ENCODE data around the gene SOX6.
"Not testable (repeated sequence)": the region's sequence is repeated elsewhere in the genome, so short reads cannot be mapped to it uniquely, and the experiment has no call there.

Gene SOX6

DNA sequence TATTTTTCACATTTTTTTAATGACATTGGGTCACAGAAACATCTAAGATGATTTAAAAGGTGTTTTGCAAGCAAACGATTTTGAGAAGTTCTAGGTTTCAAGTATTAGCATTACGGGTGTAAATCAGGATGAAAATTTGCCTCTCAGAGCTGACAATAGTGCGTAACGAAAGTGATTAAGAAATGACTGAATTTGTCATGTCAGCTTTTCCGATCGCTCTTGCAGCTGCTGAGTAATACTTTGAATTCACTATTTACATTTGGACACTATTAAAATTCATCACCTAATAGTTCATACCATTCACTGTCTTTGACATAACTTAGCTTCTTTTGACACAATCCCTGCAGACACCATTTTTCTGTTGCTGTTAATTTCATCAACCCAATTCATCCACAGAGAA lies 205.2 kb downstream of the SOX6 start:
- no peak for DNase-seq (ENCODE audit: low read depth in 3 of 3)

- no peak for DNase-seq (ENCODE audit: low read depth in 3 of 3)
Measured at GRCh38 chr11:16149476-16149875, 206.9 kb downstream of the SOX6 start.

DNA sequence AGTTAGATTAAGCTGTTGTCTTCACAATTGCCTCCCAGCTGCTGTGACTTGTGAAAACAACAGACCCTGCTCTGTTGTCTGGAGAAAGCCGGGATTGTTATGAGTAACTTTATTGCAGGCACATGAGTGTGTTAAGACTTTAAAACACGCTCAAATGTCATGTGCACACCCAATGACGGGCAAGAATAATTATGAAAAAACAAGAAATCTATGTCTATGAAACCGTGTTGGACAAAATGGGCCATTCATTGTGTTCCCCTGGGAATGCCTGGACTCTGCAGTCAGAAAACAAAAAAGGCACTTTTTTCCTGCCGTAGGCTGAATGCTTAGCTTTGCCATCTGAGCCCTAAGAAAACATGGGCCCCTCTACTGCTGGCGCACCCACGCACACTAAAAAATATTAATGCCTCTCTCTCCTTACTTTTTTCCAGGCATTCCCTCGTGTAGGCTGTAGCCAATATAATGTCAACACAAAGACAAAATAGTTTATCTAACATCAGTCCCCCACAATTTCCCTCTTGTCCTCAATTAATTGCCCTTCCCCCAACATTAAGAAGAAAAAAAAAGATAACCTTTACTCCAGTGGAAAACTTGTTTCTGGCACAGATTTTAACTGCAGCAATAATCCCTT lies 207.9 kb downstream of the SOX6 start:
- no peak for DNase-seq (ENCODE audit: low read depth in 3 of 3)

DNA sequence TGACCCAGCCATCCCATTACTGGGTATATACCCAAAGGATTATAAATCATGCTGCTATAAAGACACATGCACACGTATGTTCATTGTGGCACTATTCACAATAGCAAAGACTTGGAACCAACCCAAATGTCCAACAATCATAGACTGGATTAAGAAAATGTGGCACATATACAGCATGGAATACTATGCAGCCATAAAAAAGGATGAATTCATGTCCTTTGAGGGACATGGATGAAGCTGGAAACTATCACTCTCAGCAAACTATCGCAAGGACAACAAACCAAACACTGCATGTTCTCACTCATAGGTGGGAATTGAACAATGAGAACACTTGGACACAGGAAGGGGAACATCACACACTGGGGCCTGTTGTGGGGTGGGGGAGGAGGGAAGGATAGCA lies 209.4 kb downstream of the SOX6 start:
- not testable (repeated sequence) for DNase-seq (ENCODE audit: low read depth in 3 of 3)

- not testable (repeated sequence) for DNase-seq (ENCODE audit: low read depth in 3 of 3)
Measured at GRCh38 chr11:16141614-16142013, 214.7 kb downstream of the SOX6 start.

- DNase-seq (ENCODE audit: low read depth in 3 of 3): not testable (repeated sequence)
Measured at GRCh38 chr11:16141162-16141561, 215.2 kb downstream of the SOX6 start.

DNA sequence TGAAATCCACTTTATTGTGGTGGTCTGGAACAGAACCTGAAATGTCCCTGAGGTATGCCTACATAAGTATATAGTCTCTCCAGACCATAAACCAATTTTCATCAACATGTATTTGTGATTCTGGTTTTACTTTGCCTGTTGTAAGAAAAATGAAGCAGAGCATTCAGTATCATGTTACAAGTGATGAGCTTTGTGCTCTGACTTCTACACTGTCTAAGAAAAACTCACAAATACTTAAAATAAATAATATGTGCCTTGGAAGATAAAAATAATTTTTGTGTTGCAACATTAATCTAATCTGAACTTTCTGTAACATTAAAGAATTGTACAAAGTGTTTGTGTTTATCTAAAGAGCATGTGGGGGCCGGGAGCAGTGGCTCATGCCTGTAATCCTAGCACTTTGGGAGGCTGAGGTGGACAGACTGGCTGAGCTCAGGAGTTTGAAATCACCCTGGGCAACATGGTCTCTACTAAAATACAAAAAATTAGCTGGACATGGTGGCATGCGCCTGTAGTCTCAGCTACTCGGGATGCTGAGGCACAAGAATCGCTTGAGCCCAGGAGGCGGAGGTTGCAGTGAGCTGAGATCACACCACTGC lies 219.5 kb downstream of the SOX6 start:
- DNase-seq (ENCODE audit: low read depth in 3 of 3): no peak

DNA sequence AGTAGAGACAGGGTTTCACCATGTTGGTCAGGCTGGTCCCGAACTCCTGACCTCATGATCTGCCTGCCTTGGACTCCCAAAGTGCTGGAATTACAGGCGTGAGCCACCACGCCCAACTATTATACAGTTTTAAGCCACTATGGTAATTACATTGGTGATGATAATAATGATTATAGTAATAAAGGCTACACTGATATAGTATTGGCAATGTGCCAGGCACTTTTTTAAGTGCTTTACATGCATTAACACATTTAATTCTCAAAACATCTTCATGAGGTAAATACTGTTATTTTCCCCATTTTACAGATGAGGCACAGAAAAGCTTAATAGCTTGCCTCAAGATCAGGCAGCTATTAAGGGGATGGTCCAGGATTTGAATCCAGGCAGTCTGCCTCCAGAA lies 222.5 kb downstream of the SOX6 start:
- DNase-seq (ENCODE audit: low read depth in 3 of 3): no peak

DNA sequence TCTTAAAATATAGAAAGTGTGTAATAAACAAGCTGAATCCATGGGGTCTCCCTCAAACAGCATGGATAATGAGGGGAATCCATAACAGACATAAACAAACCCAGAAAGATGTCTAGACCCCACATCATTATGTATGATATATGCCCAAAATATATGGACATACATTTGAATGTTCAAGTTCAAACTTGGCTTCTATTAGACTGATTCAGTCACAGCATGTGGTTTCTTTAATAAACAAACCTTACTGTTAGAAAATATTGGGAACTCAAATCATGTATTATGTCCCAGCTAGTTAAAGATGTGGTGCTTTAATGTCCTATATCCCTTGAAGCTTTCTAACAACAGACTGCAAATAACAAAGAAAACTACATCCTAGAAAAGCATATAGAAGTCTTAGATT lies 228.6 kb downstream of the SOX6 start:
- DNase-seq (ENCODE audit: low read depth in 3 of 3): no peak

DNA sequence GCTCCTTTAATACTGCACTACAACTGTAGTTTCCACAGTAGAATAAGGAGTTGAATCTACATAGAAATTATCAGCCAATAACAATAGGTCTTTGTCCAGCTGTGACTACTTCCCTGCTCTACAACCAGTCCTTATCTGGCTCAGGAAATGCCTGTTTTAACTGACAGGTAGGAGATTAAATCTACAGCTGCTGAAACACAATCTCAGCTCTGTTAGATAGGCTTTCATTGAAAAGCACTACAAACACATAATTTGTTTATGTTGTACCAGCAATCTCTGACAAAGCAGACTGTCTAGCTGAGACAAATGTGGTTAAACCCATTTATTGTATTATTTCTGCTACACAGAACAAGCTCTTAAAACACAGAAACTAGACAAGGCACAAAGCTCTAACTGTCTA lies 230.0 kb downstream of the SOX6 start:
- DNase-seq (ENCODE audit: low read depth in 3 of 3): no peak

DNA sequence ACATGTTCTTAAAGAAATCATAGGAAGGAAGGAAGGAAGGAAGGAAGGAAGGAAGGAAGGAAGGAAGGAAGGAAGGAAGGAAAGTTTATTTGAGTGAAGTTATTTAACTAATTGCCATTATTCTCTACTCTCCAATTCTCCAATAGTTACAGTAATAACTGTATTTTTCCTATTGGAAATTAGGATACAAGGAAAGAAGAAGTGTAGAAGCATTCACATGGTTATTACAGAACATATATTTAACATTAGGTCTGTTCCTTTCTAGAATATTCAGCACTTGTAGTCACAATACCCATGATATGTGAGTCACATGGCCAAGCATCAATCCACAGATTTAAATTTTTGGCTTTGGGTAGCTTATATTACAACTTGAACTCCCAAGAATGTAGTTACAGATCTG lies 230.6 kb downstream of the SOX6 start:
- no peak for DNase-seq (ENCODE audit: low read depth in 3 of 3)

DNA sequence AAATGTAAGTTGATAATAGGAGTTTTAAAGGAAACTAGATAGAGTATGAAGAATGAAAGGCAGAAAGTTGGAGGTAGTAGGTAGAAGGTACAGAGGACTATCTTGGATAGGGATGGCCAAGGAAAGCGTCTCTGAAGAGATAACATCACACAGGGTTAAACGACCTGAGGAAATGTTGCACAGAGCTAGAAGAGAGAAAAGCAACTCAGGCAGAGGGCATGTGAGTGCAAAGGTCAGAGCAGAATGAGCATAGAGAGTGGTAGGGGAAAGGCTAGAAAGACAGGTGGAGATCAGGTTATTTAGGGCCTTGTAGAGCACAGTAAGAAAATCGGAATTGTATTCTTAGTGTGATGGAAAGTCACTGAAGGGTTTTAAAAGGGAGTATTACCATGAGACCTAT lies 232.0 kb downstream of the SOX6 start:
- DNase-seq (ENCODE audit: low read depth in 3 of 3): no peak

DNA sequence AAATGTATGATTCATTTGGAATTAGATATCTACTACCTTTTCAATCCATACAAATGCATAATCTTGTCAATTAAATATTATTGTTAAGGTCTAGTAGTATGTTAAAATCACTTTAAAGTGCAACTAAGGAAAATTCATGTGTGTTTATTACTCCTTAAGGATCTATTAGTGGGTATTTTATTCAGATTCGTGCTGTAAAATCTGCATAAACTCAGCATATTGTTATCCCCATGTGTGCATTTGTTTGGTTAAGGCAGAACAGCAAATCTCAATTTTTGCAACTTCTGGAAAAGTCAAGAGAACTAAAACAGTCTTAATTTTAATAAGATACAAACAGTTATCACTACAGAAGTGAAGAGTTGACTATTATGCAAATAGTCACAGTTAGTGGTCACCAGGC lies 234.5 kb downstream of the SOX6 start:
- no peak for DNase-seq (ENCODE audit: low read depth in 3 of 3)

DNA sequence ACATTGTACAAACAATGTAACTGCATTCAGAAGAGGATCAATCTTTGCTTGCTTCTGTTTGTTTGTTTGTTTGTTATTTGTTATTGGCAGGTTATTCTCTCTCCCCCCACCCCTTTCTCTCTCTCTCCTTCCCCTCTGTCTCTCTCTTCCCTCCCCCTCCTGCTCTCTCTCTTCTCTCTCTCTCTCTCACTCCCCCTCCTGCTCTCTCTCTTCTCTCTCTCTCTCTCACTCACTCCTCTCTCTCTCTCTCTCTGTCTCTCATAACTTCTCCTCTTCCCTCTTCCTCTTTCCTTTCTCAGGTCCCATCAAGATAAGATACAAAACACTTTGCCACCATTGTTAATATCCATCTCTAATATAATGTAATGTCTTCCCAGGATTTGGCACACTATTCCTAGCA lies 236.3 kb downstream of the SOX6 start:
- no peak for DNase-seq (ENCODE audit: low read depth in 3 of 3)

DNA sequence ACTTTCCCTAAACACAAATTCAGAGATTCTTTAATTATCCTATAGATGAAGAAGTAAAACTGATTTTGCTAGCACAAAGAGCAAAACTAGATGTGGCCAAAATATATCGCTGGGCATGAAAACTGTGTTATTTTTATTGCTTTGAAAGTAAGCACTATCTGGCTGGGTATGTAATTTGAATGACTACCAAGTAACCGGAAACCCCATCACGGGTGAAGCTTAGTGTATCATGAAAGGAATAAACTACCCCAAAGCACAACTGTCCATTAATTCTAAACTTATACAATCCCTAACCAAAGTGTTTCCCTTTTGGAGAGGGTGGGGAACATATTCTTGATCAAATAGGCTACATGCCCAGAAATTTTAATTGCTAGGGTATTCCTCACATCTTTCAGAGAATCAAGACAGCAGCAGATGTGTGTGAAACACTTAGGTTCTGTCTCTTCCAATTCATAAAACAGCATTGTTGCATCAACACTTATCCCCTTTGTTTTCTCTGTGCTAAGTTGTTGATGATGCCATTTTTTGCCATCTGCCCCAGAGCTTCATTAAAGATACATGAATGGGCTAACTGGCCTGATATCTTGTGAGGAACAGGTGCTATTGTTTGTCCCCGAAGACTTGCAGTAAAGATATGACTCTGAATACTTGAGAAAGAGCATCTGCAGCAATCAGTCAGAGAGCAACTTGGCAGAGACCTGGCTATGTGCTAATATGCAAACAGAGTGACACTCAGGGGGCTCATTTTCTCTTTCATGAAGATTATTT lies 238.2 kb downstream of the SOX6 start:
- no peak for DNase-seq (ENCODE audit: low read depth in 3 of 3)

DNA sequence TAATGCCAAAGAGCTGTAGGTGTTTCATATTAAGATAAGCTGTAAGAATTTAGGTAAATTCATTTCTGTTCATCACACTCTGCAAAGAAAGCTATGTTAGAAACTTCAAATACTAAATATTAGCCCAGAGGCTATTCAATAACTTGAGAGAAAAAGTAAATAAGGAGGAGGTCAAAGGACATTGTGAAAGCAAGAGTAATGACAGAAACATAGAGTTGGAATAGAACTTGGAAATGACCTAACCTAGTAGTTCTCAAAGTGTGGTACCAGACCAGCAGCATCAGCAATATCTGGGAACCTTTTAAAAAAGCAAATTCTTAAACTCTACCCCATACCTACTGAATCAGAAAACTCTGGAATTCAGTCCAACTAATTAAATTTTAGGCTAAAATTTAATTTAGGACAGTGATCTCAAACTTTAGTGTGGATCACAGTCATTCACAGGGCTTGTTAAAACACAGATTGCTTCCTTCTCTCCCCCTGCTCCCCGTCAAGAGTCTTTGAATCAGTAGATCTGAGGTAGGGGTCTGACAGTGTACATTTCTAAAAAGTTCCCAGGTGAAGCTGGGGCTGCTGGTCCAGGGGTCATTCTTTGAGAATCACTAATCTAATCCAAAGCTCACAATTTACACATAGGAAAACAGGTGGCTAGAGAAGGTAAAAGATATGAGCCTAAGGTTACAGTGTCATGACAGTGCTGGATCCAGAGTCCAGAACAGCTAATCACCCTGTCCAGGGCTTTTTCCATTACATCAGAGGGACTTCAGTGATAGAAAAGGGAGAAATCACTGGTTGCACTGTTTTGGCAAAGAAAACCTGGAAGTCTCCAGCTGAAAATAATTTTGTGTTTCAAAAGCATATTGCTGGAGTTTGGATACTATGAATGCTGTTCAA lies 241.1 kb downstream of the SOX6 start:
- DNase-seq (ENCODE audit: low read depth in 3 of 3): no peak

DNA sequence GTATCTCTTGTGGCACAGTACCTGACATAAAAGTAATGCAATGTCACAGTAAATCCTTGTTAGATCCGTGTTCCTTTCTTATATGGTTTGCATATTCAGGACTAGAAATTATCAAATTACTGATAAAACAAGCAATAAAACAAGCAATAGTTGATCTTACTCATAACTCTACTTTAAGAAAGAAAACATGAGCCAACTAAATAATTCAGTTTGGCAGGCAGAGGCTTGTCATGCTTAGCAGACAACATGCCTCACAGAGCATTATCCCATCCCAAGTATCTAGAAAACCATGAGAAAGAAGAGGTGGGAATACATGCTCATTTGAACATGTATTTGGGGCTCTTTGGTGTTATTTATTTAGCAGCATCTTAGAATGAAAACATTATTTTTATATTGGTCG lies 241.9 kb downstream of the SOX6 start:
- no peak for DNase-seq (ENCODE audit: low read depth in 3 of 3)

DNA sequence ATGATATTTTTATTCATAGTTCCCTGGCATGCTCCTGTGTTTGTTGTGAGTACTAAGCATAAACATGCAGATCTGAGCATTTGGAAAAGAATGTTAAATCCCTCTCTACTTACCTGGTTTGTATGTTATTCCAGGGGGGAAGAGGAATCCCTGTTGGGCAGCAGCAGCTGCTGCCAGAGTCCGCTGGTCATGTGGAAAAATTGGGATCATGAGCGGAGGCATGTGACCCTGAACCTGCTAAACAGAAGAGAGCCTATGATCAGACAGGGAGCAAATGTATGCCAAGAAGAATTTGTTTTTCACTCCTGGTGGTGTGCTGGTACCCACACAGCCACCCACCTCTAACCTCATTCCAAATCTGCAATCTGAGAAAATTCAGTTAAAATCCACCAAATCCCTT lies 244.7 kb downstream of the SOX6 start:
- DNase-seq (ENCODE audit: low read depth in 3 of 3): no peak

DNA sequence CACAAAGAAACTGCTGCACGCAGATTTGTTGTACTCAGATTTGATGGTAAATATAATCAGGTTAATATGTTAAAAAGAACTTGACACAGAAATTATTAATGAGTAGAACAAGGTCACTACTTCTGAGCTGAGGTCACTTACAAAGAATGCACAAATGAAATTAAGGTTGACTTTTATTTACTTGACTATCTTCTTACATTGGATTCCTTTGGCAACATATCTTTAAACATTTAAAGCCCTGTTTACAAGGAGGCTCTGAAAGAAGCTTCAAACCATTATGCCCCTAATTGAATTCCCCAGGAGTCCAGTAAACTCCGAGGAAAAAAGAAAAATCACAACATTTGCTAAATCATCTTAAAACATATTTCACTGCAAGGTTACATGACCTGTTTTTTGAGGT lies 245.5 kb downstream of the SOX6 start:
- no peak for DNase-seq (ENCODE audit: low read depth in 3 of 3)

DNA sequence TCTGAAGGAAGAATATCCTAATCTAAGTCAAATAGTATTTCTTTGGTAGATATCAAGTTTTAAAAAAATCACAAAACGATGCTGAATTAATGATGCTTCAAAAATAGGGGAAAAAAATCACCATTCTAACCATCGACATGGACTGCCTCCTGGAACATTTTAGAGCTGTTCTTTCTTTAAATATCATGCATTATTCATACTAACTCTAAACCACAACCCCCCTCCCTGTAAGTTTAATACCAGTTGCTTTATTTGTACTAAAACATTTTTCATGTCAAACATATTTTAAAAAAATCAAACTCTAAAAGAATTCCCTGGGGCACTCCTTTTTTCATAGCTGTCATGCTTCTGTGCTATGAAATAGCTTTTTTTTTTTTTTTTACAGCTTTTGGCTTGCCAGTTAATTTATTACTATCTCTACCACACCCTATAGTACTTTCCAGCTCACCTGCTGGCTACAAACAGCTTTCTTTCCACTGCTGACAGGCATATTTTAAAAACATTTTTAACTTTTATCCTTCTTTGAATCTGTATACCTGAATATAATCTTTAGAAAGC lies 256.9 kb downstream of the SOX6 start:
- no peak for DNase-seq (ENCODE audit: low read depth in 3 of 3)

- no peak for DNase-seq (ENCODE audit: low read depth in 3 of 3)
Measured at GRCh38 chr11:16098526-16099205, 257.7 kb downstream of the SOX6 start.

Data from stimulated activated CD4-positive, alpha-beta T cell treated with anti-CD3 and anti-CD28 coated beads, TNF-alpha, amount 100 ng/mL, for 24 hours (primary cell).